MCF 10A (cell line): Measurements from ENCODE around the gene XG. TPM values are rescaled to one million over a fixed set of nuclear protein-coding genes. Genes with fewer than 3 reads are reported as not detected.
A peak's percentile ranks its signal among the peaks of the same experiment; 100 is the strongest.
"Not testable (repeated sequence)": the region's sequence is repeated elsewhere in the genome, so short reads cannot be mapped to it uniquely, and the experiment has no call there.

Experiments
- BruUV-seq: library from RNA; stranded (reverse); fragments of 400-500 nt; replicated peaks from 2 replicates; lab custom pipeline; 2021; lab: Mats Ljungman, UMichigan
- CTCF ChIA-PET: fragments of 300-600 bp; sonication (Branson Sonifier 250); formaldehyde crosslinking; extraction: SDS; loops from one replicate; lab custom pipeline; 2021; ENCODE audit warnings: antibody characterized with exemption, inconsistent platforms; lab: Yijun Ruan, JAX
- POLR2A ChIA-PET: fragments of 300-600, 350-650 bp; sonication (Branson Sonifier 250); formaldehyde crosslinking; extraction: SDS; loops from one replicate; lab custom pipeline; 2020; ENCODE audit warnings: antibody characterized with exemption, inconsistent platforms; lab: Yijun Ruan, JAX
- DNase-seq: peaks from one replicate; pipeline ENCODE4 v3.0.0-alpha.2; 2018; ENCODE audit not compliant: unreplicated experiment
- H3K27ac Mint-ChIP-seq: one replicate; pipeline ENCODE4 v1.8.0; 2022; ENCODE audit warnings: mild to moderate bottlenecking, low read depth, mixed read lengths; ENCODE audit not compliant: unreplicated experiment
- H3K27me3 Mint-ChIP-seq: one replicate; pipeline ENCODE4 v1.8.0; 2022; ENCODE audit warnings: mixed read lengths; ENCODE audit not compliant: insufficient read depth, unreplicated experiment
- H3K36me3 Mint-ChIP-seq: one replicate; pipeline ENCODE4 v1.8.0; 2022; ENCODE audit warnings: mild to moderate bottlenecking, moderate library complexity, mixed read lengths; ENCODE audit not compliant: insufficient read depth, unreplicated experiment
- H3K4me1 Mint-ChIP-seq: one replicate; pipeline ENCODE4 v1.8.0; 2022; ENCODE audit warnings: mixed read lengths; ENCODE audit not compliant: insufficient read depth, unreplicated experiment
- H3K4me3 Mint-ChIP-seq: one replicate; pipeline ENCODE4 v1.8.0; 2022; ENCODE audit warnings: mild to moderate bottlenecking, moderate library complexity, mixed read lengths; ENCODE audit not compliant: unreplicated experiment
- H3K9me3 Mint-ChIP-seq: one replicate; pipeline ENCODE4 v1.8.0; 2022; ENCODE audit warnings: mixed read lengths; ENCODE audit not compliant: unreplicated experiment
- CTCF ChIP-seq: fragments of 200-600 bp; IDR thresholded peaks from one replicate; pipeline ENCODE4 v1.8.0; 2022; ENCODE audit warnings: antibody characterized with exemption, mild to moderate bottlenecking; ENCODE audit not compliant: unreplicated experiment
- intact Hi-C: fragments of 100-400 bp; cut with micrococcal nuclease; formaldehyde crosslinking; loops from 2 replicates; pipeline ENCODE4 v1.14.1; 2022
- total RNA-seq: library from RNA; stranded (reverse); gene quantifications from 2 replicates; pipeline ENCODE4 v1.2.3, GENCODE V29; 2022

XG gene
- total RNA-seq, 1 experiment from 2014 or later: not detected

- H3K27ac Mint-ChIP-seq, BruUV-seq, H3K4me3 Mint-ChIP-seq, H3K9me3 Mint-ChIP-seq, intact Hi-C loops, H3K36me3 Mint-ChIP-seq, DNase-seq, H3K4me1 Mint-ChIP-seq, H3K27me3 Mint-ChIP-seq: not testable (repeated sequence)
- ChIA-PET CTCF (interaction anchor here (0.6 kb wide), 1 partner anchor 16 kb away, joined by 3 read pairs; no protein-coding TSS in a partner anchor), POLR2A (interaction anchor here (0.6 kb wide), 1 partner anchor 19 kb away, joined by 4 read pairs; no protein-coding TSS in a partner anchor)
These were observed 52.4 kb downstream of the XG start for GRCh38 chrX:2804106-2804843.

GRCh38 chrX:2804858-2805257 lies 53.0 kb downstream of the XG start:
- POLR2A ChIA-PET, BruUV-seq, H3K27me3 Mint-ChIP-seq, H3K27ac Mint-ChIP-seq, intact Hi-C loops, H3K4me1 Mint-ChIP-seq, H3K4me3 Mint-ChIP-seq, H3K9me3 Mint-ChIP-seq, H3K36me3 Mint-ChIP-seq: not testable (repeated sequence)
- DNase-seq: peak; percentile 46
- CTCF ChIA-PET: interaction anchor here (0.6 kb wide), 1 partner anchor 15 kb away, joined by 3 read pairs; no protein-coding TSS in a partner anchor

- BruUV-seq: no TSS peak
- no peak for DNase-seq
- CTCF ChIA-PET: interaction anchor here (2.5 kb wide), 1 partner anchor 8 kb away, joined by 18 read pairs; no protein-coding TSS in a partner anchor
- POLR2A ChIA-PET: interaction anchor here (0.7 kb wide), 1 partner anchor 9 kb away, joined by 3 read pairs; no protein-coding TSS in a partner anchor
- H3K27me3 Mint-ChIP-seq: no peaks in the 10 kb centered on the region
- no peaks in the 10 kb centered on the region for H3K36me3 Mint-ChIP-seq
- no peak for TF ChIP-seq CTCF
- H3K27ac Mint-ChIP-seq: peak overlapping the region; percentile 88
- intact Hi-C loops: no loop called here
- H3K4me3 Mint-ChIP-seq: no peak overlapping the region
- no peaks in the 10 kb centered on the region for H3K4me1 Mint-ChIP-seq
- no peaks in the 10 kb centered on the region for H3K9me3 Mint-ChIP-seq
These were observed 59.4 kb downstream of the XG start for GRCh38 chrX:2811271-2811670.

GRCh38 chrX:2812161-2812907 lies 60.5 kb downstream of the XG start:
- Mint-ChIP-seq H3K27ac (peak overlapping the region; percentile 88), H3K4me3 (peak overlapping the region; percentile 46)
- peak; percentile 74 for TF ChIP-seq CTCF
- H3K27me3 Mint-ChIP-seq, H3K36me3 Mint-ChIP-seq, H3K9me3 Mint-ChIP-seq, H3K4me1 Mint-ChIP-seq, BruUV-seq: not testable (repeated sequence)
- intact Hi-C loops: loop anchor here (1.0 kb wide), 1 partner anchor 168 kb away; no protein-coding TSS in a partner anchor
- ChIA-PET POLR2A (interaction anchor here (1.2 kb wide), 1 partner anchor 11 kb away, joined by 3 read pairs; no protein-coding TSS in a partner anchor), CTCF (interaction anchor here (0.6 to 1.2 kb wide), 5 partner anchors 9 to 444 kb away, joined by 3 to 7 read pairs (median 3); no protein-coding TSS in a partner anchor)
- DNase-seq: peak; percentile 83
